DND-41 (cell line): Measurements from ENCODE around the gene MAZ.

Experiments used
- ATAC-seq: fragments of 200-7000 bp; cut with Tn5 transposase; 3 replicates; pipeline ENCODE4 v1.9.1; 2021; ENCODE audit warnings: low read depth; ENCODE audit not compliant: insufficient read depth
- DNase-seq: peaks from one replicate; pipeline ENCODE4 v3.0.0-alpha.2; 2020
- H2AFZ ChIP-seq: 2 replicates; pipeline ENCODE4 v1.6.0; 2012; ENCODE audit warnings: low read depth, low read length
- H3K27ac ChIP-seq: 2 replicates; pipeline ENCODE4 v1.5.1; 2012; ENCODE audit warnings: low read length, inconsistent platforms
- H3K27me3 ChIP-seq: fragments of 200-600 bp; sonication (generic); 2 replicates; pipeline ENCODE4 v1.6.0; 2012; ENCODE audit warnings: low read length, mild to moderate bottlenecking, inconsistent platforms; ENCODE audit not compliant: insufficient read depth, poor library complexity
- H3K36me3 ChIP-seq: 2 replicates; pipeline ENCODE4 v1.5.1; 2012; ENCODE audit warnings: low read length, inconsistent platforms; ENCODE audit not compliant: insufficient read depth
- H3K4me1 ChIP-seq: 2 replicates; pipeline ENCODE4 v1.5.1; 2012; ENCODE audit warnings: mild to moderate bottlenecking, low read length; ENCODE audit not compliant: insufficient read depth
- H3K4me2 ChIP-seq: 2 replicates; pipeline ENCODE4 v1.6.0; 2012; ENCODE audit warnings: mild to moderate bottlenecking, moderate library complexity, low read length, inconsistent platforms; ENCODE audit not compliant: insufficient read depth
- H3K4me3 ChIP-seq, 2 experiments: fragments of 200-600 bp in 1 of 2; shearing (Covaris generic) in 1 of 2; 2 replicates each; pipeline ENCODE4 v1.5.1; 2012 to 2016; ENCODE audit warnings: inconsistent platforms in 2 of 2, low read length in 2 of 2, mild to moderate bottlenecking in 2 of 2, low read depth in 1 of 2, moderate library complexity in 1 of 2
- H3K79me2 ChIP-seq: 2 replicates; pipeline ENCODE4 v1.6.0; 2012; ENCODE audit warnings: low read length, inconsistent platforms; ENCODE audit not compliant: insufficient read depth
- H3K9ac ChIP-seq: 2 replicates; pipeline ENCODE4 v1.6.0; 2012; ENCODE audit warnings: low read depth, mild to moderate bottlenecking, inconsistent platforms, low read length, moderate library complexity
- H3K9me3 ChIP-seq: 2 replicates; pipeline ENCODE4 v1.5.1; 2012; ENCODE audit warnings: low read length, moderate library complexity, mild to moderate bottlenecking, inconsistent platforms; ENCODE audit not compliant: insufficient read depth, severe bottlenecking
- H4K20me1 ChIP-seq: 2 replicates; pipeline ENCODE4 v1.6.0; 2012; ENCODE audit warnings: low read length; ENCODE audit not compliant: insufficient read depth
- EZH2 ChIP-seq: IDR thresholded peaks from 3 replicates; pipeline ENCODE4 v1.6.1; 2012; ENCODE audit warnings: borderline replicate concordance, low read depth, mild to moderate bottlenecking, moderate library complexity, low read length, inconsistent platforms; ENCODE audit not compliant: severe bottlenecking
- TF ChIP-seq, protein P1 (sequence below): IDR thresholded peaks from 2 replicates; pipeline ENCODE4 v1.5.1; 2012; ENCODE audit warnings: borderline replicate concordance, low read length, moderate library complexity, mild to moderate bottlenecking; ENCODE audit not compliant: poor library complexity, severe bottlenecking; ENCODE audit errors: extremely low read depth

Gene MAZ

DNA sequence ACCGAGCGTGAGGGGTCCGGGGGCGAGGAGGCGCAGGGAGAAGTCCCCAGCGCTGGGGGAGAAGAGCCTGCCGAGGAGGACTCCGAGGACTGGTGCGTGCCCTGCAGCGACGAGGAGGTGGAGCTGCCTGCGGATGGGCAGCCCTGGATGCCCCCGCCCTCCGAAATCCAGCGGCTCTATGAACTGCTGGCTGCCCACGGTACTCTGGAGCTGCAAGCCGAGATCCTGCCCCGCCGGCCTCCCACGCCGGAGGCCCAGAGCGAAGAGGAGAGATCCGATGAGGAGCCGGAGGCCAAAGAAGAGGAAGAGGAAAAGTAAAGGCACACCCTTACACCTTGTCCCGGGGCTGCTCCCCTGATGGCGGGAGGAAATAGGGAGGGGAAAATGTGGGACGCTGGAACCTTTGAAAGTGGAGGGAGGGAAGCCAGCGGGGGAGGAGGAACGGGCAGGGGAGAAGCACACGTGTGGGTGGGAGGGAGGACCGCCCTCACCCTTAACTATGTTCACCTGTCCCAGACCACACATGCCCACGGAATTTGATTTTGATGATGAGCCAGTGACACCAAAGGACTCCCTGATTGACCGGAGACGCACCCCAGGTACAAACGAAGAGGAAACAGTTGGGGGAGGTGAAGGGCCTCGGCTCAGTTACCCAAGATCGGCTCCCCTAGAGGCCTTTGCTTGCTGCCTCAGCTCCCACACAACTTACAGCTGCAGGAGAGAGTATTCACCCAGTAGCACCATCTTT is 10.5 kb downstream of the MAZ start:
- Histone ChIP-seq H3K36me3 (peaks cover 32% of the 10 kb centered on the region), H3K9me3 (no peaks in the 10 kb centered on the region), H4K20me1 (peaks cover 31% of the 10 kb centered on the region), H3K27me3 (no peaks in the 10 kb centered on the region), H3K4me3 (peak overlapping the region; percentile 68 to 79), H3K79me2 (peaks cover 45% of the 10 kb centered on the region), H3K4me2 (peak overlapping the region; percentile 94), H3K9ac (peak overlapping the region; percentile 95), H2AFZ (peak overlapping the region; percentile 94), H3K27ac (peak overlapping the region; percentile 99), H3K4me1 (peaks cover 61% of the 10 kb centered on the region)
- TF ChIP-seq, protein P1, sequence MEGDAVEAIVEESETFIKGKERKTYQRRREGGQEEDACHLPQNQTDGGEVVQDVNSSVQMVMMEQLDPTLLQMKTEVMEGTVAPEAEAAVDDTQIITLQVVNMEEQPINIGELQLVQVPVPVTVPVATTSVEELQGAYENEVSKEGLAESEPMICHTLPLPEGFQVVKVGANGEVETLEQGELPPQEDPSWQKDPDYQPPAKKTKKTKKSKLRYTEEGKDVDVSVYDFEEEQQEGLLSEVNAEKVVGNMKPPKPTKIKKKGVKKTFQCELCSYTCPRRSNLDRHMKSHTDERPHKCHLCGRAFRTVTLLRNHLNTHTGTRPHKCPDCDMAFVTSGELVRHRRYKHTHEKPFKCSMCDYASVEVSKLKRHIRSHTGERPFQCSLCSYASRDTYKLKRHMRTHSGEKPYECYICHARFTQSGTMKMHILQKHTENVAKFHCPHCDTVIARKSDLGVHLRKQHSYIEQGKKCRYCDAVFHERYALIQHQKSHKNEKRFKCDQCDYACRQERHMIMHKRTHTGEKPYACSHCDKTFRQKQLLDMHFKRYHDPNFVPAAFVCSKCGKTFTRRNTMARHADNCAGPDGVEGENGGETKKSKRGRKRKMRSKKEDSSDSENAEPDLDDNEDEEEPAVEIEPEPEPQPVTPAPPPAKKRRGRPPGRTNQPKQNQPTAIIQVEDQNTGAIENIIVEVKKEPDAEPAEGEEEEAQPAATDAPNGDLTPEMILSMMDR, result peak; percentile 54
- no peak for TF ChIP-seq EZH2
- DNase-seq (peak; percentile 77), ATAC-seq (peak; percentile 53)

DNA sequence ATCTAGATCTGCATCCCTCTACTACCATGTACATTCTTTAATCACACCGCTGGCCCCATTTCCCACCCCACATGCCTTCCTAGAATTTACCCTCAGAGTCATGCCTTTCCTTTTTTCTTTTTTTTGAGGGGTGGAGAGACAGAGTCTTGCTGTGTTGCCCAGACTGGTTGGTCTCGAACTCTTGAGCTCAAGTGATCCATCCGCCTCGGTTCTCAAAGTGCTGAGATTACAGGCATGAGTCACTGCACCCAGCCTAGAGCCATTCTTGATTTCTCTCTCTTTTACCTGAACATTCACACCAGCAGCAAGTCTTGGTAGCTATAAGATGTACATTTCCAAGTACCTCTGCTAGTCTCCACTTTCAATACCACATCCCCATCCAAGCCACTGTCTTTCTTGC is 11.8 kb downstream of the MAZ start:
- H4K20me1 ChIP-seq, result peaks cover 31% of the 10 kb centered on the region
- peak overlapping the region; percentile 94 for H3K4me2 ChIP-seq
- H3K9ac ChIP-seq, result peak overlapping the region; percentile 95; the same call in 1 of the 2 replicates
- peak overlapping the region; percentile 18; the same call in 1 of the 2 replicates for H3K27ac ChIP-seq
- no peaks in the 10 kb centered on the region for H3K27me3 ChIP-seq
- peaks cover 59% of the 10 kb centered on the region for H3K4me1 ChIP-seq
- DNase-seq (no peak), ATAC-seq (no peak)
- H3K36me3 ChIP-seq, result peaks cover 32% of the 10 kb centered on the region
- peaks cover 45% of the 10 kb centered on the region for H3K79me2 ChIP-seq
- H3K4me3 ChIP-seq, result no peak overlapping the region
- no peak overlapping the region for H2AFZ ChIP-seq
- no peaks in the 10 kb centered on the region for H3K9me3 ChIP-seq
- TF ChIP-seq, protein P1, result no peak
- no peak for TF ChIP-seq EZH2

DNA sequence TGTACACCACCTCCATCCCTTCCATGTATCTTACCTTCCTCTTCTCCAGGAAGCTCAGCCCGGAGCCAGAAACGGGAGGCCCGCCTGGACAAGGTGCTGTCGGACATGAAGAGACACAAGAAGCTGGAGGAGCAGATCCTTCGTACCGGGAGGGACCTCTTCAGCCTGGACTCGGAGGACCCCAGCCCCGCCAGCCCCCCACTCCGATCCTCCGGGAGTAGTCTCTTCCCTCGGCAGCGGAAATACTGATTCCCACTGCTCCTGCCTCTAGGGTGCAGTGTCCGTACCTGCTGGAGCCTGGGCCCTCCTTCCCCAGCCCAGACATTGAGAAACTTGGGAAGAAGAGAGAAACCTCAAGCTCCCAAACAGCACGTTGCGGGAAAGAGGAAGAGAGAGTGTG is 13.2 kb downstream of the MAZ start:
- H3K4me2 ChIP-seq, result peak overlapping the region; percentile 36

More for the DNA sequence above, 13.2 kb downstream of the MAZ start:
- H3K9ac ChIP-seq, result peak overlapping the region; percentile 33; the same call in 1 of the 2 replicates
- H3K9me3 ChIP-seq, result no peaks in the 10 kb centered on the region
- ATAC-seq, result no peak
- peak overlapping the region in 1 of 2 experiments; percentile 13; a peak in 1 of 4 replicates for H3K4me3 ChIP-seq
- H4K20me1 ChIP-seq, result peaks cover 31% of the 10 kb centered on the region
- no peak for TF ChIP-seq EZH2
- TF ChIP-seq, protein P1, result no peak
- peaks cover 41% of the 10 kb centered on the region for H3K79me2 ChIP-seq
- H2AFZ ChIP-seq, result no peak overlapping the region
- H3K27me3 ChIP-seq, result no peaks in the 10 kb centered on the region
- no peak for DNase-seq
- peaks cover 32% of the 10 kb centered on the region for H3K36me3 ChIP-seq
- H3K4me1 ChIP-seq, result peaks cover 45% of the 10 kb centered on the region
- H3K27ac ChIP-seq, result no peak overlapping the region; the same call in 1 of the 2 replicates
